AG20443 (cell line): ENCODE data around the gene SOBP.
A peak's percentile ranks its signal among the peaks of the same experiment; 100 is the strongest.
"Not testable (repeated sequence)": the region's sequence is repeated elsewhere in the genome, so short reads cannot be mapped to it uniquely, and the experiment has no call there.

Source experiments
- DNase-seq: peaks from one replicate; pipeline ENCODE4 v3.0.0; 2012; ENCODE audit warnings: low spot score, mixed read lengths

The SOBP gene

GRCh38 chr6:107550906-107551305 lies 61.0 kb downstream of the SOBP start:
- DNase-seq: no peak

- DNase-seq: not testable (repeated sequence)
Observed at GRCh38 chr6:107553121-107553520, 63.2 kb downstream of the SOBP start.

DNA sequence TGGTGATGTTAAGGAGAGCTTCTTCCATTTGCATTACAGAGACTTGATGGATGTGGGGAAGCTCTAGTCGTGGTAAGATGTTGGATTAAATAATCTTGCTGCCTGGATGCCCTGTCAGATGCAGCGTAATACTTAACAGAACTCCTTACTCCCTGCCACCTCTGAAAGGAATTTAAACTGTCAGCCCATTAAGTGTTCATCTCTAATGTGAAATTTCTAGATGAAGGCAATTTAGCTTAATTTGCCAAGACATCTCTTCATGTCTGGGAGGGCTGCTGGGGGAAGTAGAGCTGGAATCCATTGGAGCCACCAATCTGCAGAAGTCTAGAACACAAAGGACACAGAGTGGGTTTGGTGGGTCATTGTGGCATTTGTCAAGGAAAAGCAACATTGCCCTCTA lies 64.4 kb downstream of the SOBP start:
- DNase-seq: no peak

DNA sequence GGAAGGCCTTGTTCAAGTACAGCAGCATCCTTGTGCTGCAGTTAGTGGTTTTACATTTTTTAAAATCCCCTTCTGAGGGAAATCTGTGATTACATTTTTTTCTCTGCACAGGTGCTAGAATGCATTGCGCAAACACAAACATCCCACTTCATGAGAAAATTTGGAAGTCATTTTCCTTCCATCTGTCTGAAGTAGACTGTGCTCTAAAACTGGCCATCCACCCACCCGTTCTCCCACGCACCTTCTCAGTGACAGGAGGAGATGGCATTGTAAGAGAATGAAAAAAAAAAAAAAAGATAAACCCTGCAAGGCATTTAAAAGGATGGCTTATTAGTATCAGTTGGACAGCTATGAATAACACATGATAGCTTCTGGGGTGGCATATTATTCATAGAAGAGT lies 65.0 kb downstream of the SOBP start:
- no peak for DNase-seq

DNA sequence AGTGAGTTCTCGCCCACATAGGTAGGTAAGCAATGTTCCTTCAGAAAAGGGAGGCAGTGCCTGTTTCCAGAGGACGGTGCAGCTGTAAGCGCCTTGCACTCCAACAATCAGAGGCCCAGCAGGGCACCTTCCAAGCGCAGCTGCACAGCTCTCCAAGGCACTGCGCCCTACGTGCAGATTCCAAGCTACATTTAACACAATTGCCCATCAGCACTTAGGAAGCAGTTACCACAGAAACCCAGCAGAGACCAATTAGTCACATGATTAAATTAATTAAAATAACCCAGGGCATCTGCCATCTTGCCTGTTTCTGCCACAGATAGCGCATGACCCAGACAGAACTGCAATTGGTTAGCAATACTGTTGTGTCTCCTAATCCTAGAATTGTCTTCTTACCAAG lies 65.5 kb downstream of the SOBP start:
- no peak for DNase-seq

DNA sequence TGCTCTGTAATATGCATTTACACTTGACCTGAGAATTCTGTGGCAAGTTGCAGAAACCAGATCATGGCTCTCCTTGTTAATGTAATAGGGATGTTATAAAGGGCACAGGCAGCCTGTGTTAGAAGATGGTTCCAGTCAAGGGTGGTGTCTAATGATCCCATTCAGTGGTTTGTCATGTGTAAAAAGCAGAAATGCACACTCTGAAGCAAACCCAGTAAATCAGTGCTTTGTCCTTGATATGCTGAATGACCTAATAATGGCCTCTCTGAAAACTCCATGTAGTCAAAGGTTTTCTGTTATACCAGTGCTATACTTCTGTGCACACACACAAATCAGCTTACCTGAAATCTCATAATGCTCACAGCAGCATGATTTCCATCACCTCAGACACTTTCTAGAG lies 66.2 kb downstream of the SOBP start:
- no peak for DNase-seq

DNA sequence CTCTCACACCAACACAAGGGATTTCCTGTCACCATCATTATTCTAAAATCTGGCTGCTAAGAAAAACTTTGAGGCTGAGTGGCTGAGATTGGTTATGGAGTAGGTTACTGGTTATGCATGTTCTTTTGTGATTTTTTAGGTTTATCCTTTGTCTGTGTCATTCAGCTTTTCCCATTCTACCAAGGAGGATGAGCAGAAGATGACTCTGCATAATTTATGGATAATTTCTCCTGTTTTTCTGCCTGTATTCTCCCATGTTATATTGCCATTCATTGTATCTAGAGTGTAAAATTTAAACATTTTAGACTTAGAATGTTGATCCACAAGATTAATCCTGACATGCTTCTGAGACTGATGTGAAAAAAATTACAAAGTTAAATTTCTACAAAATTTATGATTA lies 67.8 kb downstream of the SOBP start:
- DNase-seq: no peak

- peak; percentile 39 for DNase-seq
Observed at GRCh38 chr6:107560657-107561056, 70.7 kb downstream of the SOBP start.

DNA sequence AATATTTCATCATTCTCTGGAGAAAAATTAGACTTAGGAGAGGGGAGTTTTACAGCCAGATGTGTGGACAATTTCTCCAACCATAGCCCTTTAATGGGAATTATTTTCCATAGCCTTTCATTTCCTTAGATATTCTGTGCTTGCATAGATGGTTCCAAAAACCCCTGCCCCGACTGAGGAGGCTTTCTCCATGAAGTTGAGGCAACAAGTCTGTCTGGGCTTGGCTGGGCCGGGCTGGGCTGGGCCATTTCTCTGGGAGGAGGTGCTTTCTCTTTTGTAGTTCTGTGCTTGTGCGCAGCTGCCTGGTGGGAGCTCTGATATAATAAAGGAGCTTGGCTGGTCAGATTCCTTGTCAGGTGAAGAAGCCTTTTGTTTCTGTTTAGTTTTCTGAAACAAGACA lies 71.4 kb downstream of the SOBP start:
- DNase-seq: peak; percentile 26

DNA sequence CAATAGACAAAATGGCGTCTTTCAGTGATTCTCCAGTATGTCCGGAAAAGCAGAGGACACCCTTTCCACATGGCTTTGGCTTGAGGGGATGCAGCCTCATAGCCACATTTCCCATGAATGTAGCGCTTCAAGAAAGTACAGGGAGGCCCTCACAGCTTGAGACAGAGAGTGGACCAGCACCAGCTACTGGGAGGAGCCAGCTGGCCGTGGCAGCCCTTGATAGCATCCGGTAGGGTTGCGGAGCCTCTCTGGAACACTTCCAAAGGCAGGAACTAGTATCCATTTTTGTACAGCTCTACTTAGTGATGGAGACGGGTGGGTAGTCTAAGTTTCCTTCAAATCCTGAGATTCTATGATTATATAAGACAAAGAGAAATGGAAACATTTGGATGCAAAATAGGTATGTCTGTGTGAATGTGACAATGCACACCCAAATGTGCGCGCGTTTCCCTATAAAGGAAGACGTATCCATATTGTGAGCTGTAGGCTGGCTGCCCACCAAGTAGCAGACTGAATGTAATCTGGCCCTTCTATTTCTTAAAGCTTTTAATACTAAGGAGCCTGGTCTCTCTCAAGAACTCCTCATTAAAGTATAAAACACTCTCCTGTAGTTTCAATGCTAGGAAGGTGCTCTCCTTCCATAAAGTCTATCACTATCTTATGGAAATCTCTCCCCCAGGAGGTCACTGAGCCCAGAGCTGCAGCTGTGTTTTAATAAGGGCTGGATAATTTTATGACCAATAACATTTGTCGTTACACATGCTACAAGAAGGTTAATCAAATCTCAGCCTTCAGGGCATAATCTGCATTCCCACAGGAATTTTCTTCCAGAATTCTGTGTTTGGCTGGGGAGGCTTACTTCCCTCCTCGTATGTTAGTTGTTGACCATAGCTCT lies 74.0 kb downstream of the SOBP start:
- no peak for DNase-seq

DNA sequence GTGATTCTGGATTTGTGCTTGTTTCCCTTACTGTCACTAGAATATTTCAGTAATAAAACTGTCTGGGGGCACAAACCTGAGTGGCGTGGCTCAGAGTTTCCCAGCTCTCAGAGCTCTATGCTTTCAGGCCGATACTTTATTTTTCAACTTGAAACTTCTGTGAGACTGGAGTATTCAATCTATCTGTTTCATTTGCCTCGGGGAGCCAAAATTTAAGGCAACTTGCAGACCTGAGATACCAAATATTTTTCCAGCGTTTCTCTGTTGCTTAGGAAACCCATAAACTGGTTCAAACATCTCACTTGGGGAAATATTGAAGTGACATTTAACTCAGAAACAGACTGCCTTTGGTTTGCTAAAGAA lies 74.7 kb downstream of the SOBP start:
- DNase-seq: no peak

DNA sequence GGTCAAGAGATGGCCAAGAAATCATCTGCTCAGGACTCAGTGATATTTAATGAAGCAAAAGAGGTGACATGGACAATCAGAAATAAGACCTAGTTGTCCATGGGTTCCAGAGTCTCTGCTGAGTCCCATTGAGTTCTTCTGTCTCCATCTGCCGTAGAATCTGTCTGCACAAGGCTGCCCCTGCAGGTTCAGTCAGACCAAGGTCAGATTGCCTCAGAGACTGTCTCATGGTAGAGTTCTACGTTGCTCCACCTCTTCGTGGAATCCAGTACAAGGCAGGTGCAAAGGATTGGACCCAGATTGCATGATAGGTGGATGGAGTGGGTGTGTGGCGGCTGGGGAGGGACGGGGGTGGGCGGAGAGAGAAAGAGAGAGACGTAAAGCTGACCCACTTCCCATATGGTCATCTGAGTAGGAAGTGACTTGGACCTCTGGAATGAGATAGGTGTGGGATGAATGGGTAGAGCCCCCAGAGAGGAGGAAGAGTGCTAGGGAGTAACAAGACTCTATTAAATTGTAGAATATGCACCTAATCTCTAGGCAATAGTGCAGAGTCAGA lies 75.3 kb downstream of the SOBP start:
- DNase-seq: no peak

GRCh38 chr6:107567643-107568042 lies 77.7 kb downstream of the SOBP start:
- no peak for DNase-seq

DNA sequence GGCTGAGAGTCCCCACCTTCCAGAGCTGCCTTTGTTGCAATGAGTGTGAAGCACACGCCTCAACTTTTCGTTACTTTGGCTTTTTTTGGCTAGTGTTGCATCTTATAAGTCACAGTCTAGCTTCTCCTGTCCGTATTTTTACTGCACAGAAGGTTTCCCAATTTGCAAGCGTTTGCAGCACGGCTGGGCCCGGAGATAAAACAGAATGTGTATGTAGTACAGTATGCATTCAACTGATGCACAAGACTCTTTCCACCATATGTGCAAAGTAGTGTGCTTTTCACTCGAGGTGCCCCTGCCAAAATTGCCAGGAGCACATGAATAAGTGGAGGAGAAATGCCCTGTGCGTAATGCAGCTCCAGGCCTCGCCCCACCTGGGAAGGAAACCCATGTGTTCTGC lies 79.6 kb downstream of the SOBP start:
- DNase-seq: no peak

DNA sequence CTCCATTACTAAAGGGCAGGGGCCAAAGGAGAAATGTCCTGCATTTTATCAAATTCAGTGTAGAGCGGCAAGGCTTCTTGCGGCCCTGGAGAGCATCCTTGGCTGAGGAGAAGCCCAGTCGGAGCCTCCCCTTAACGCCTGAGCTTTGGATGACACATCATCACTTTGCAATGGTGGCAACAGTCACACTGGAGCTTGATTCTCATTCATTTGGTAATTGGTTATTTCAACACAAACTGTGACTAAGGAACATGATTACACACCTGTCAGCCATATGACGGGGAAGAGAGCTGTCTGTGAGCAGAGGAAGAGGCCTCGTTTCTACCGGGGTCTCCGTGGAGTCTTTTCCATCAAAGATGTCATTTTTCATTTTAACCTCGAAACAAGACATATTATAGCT lies 81.4 kb downstream of the SOBP start:
- no peak for DNase-seq

- no peak for DNase-seq
Observed at GRCh38 chr6:107572886-107573285, 83.0 kb downstream of the SOBP start.

GRCh38 chr6:107574856-107575255 lies 84.9 kb downstream of the SOBP start:
- DNase-seq: no peak

- peak; percentile 53 for DNase-seq
Observed at GRCh38 chr6:107576852-107577251, 86.9 kb downstream of the SOBP start.

GRCh38 chr6:107578642-107579341 lies 88.9 kb downstream of the SOBP start:
- DNase-seq: no peak

DNA sequence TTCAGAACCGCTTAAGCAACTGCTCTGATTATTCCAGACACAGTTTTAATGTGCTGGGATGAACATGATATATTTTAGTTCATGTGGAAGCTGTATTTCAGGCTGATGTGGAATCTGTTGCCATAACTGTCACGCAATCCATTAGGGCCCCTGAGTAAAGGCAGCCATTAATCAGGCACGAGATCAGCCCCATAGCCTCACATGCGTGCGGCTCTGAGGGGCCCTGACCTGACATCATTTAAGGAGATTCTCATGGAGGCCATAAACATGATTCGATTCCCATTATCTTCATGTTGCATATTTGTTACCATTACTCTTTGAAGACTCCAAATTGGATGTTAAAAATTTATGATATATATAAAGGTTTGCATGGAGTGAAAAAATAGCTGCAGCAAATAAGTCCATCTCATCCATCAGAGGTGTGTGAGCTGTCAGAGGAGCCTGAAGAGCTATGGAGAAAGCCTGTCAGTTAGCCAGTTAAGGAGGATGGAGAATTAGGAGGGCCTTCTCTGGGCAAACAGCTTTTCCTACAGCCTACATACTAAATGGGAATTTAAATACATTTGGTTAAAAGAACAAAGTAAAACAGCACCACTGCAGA lies 89.6 kb downstream of the SOBP start:
- no peak for DNase-seq

DNA sequence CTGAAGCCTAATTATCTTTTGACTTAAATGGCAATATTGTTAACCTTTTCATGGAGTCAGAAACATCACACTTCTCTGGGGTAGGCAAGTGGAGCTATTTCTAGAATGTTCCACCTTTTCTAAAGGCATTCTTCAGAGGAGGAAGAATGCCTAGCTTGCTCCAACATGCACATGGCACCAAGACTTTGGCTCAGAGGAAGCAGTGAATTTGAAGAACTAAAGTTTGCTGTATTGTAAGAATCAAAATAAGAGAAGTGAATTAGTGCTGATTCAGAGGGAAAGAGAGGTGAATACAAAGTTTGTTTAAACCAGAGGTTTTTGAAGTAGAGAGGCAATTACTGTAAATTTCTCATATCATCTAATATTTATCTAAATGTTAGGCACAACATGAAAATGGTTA lies 92.2 kb downstream of the SOBP start:
- no peak for DNase-seq

DNA sequence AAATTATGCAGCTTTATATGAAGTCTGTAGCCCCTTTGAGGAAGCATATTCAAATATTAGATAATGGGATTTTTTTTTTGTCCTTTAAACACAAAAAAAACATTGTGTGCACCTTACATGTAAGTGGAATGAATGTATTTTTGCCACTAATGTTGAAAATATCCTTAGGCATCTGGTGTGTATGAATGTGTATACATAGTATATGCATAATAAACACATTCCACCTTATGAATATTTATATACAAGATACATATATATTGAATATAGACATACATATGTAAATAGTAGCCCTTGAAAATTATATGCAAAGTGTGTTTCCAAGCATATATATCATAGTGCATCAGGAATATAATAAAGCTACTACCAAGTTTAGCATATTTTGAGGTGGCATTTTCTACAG lies 94.8 kb downstream of the SOBP start:
- DNase-seq: no peak
